Bladder microvascular endothelial cell (primary cell): ENCODE data around the gene EGR1. TPM values are rescaled to one million over a fixed set of nuclear protein-coding genes. Genes with fewer than 3 reads are reported as not detected.

Experiments used
- total RNA-seq: library from RNA; depleted of rRNA; stranded (reverse); fragments of >200 nt; gene quantifications from 2 replicates; pipeline ENCODE4 v1.2.3, GENCODE V29; 2014

The EGR1 gene
- 0.32 and 3.8 TPM in 2 replicates for total RNA-seq

DNA sequence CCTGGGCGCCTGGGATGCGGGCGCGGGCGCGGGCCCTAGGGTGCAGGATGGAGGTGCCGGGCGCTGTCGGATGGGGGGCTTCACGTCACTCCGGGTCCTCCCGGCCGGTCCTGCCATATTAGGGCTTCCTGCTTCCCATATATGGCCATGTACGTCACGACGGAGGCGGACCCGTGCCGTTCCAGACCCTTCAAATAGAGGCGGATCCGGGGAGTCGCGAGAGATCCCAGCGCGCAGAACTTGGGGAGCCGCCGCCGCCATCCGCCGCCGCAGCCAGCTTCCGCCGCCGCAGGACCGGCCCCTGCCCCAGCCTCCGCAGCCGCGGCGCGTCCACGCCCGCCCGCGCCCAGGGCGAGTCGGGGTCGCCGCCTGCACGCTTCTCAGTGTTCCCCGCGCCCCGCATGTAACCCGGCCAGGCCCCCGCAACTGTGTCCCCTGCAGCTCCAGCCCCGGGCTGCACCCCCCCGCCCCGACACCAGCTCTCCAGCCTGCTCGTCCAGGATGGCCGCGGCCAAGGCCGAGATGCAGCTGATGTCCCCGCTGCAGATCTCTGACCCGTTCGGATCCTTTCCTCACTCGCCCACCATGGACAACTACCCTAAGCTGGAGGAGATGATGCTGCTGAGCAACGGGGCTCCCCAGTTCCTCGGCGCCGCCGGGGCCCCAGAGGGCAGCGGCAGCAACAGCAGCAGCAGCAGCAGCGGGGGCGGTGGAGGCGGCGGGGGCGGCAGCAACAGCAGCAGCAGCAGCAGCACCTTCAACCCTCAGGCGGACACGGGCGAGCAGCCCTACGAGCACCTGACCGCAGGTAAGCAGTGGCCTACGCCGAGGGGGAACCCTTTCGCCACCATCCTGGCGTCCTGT, at the start of gene EGR1:
Gene EGR1, plus strand, starts transcription at position 219 of the 864 bp plus-strand sequence. Its CDS starts 283 bp downstream, at position 502.

GRCh38 chr5:138438724-138439476, 26.4 kb upstream of the EGR1 start, which contains the start of gene REEP2:
Gene REEP2 (plus strand): TSS chr5:138439057. CDS start chr5:138439209, 152 bp downstream.

Other genes with a start within 250 kb of the EGR1 start
- gene GFRA3, start 190.9 kb upstream of the EGR1 start, total RNA-seq = not detected in 2 replicates
- 3.7 and 8.1 TPM in 2 replicates for gene CDC25C, start 133.7 kb upstream of the EGR1 start, total RNA-seq
- gene FAM53C, start 127.2 kb upstream of the EGR1 start, total RNA-seq = 17.2 and 31.5 TPM in 2 replicates
- gene KDM3B, start 112.8 kb upstream of the EGR1 start, total RNA-seq = 33.5 and 63.2 TPM in 2 replicates
- 0.65 and 3.8 TPM in 2 replicates for gene REEP2, start 26.4 kb upstream of the EGR1 start, total RNA-seq
- gene ETF1, start 77.8 kb downstream of the EGR1 start, total RNA-seq = 63.3 and 91.3 TPM in 2 replicates
- gene HSPA9, start 109.9 kb downstream of the EGR1 start, total RNA-seq = 131 and 219 TPM in 2 replicates